ENCODE data around the gene BANK1.

DNA sequence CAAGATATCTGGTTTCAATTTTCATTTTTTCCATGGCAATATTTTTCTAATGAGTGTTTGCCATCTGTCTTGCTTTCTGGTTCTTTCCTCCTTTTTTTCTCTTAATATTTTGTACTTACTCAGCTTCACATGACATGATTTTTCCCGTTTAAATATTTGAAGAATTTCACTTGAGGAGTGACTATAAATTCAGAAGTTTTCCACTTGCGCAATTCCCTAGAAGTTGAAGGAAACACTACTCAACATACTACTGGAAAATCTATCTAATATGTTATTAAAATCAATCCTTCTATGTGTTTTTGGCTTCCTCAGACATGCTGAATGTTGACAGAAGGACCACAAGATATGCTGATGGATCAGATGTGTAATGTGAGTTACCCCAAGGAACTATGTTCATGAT, 36.8 kb upstream of the BANK1 start:
- TF ChIP-seq, protein P1, sequence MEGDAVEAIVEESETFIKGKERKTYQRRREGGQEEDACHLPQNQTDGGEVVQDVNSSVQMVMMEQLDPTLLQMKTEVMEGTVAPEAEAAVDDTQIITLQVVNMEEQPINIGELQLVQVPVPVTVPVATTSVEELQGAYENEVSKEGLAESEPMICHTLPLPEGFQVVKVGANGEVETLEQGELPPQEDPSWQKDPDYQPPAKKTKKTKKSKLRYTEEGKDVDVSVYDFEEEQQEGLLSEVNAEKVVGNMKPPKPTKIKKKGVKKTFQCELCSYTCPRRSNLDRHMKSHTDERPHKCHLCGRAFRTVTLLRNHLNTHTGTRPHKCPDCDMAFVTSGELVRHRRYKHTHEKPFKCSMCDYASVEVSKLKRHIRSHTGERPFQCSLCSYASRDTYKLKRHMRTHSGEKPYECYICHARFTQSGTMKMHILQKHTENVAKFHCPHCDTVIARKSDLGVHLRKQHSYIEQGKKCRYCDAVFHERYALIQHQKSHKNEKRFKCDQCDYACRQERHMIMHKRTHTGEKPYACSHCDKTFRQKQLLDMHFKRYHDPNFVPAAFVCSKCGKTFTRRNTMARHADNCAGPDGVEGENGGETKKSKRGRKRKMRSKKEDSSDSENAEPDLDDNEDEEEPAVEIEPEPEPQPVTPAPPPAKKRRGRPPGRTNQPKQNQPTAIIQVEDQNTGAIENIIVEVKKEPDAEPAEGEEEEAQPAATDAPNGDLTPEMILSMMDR (IDR thresholded peaks at IDR 0.05), result no peak
- TF ChIP-seq POLR2AphosphoS5 (IDR thresholded peaks at IDR 0.05), result no peak

Data from upper lobe of left lung (tissue), 4 donors.